C1 segment of cervical spinal cord (tissue), 14 donors: ENCODE measurements around the gene SRP54.
"Not testable (repeated sequence)": the region's sequence is repeated elsewhere in the genome, so short reads cannot be mapped to it uniquely, and the experiment has no call there.

Experiments used
- DNase-seq, 14 donors: peaks; one replicate each; lab custom pipeline; 2025; lab: John Stamatoyannopoulos, UW

SRP54 gene

GRCh38 chr14:35046751-35047536, 64.2 kb downstream of the SRP54 start:
- DNase-seq = peak in 7 of 14 donors; percentile 46 to 75 (median 62)

- no peak for DNase-seq
Observed at GRCh38 chr14:35047976-35048513, 65.3 kb downstream of the SRP54 start.

DNA sequence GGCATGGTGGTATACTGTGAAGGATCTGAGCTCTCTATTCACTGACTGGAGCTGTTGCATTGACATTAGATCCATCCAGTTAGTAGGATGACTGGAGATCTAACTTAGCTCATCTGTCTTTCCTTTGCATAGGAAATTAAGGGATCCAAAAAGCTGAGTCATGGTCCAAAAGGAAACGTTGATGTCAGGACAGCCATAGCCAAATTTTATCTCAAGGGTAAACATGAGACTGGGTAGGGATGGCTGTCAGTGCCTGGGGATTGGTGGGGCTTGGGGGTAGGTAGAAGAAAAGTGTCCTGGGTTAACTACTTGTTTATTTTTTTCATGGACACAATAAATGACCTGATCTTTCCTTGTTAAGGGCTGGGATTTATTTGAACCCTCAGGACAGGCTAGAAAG, 67.9 kb downstream of the SRP54 start:
- DNase-seq = no peak

- DNase-seq = no peak
Observed at GRCh38 chr14:35051796-35052195, 69.0 kb downstream of the SRP54 start.

- DNase-seq = no peak
Observed at GRCh38 chr14:35052637-35053036, 69.8 kb downstream of the SRP54 start.

DNA sequence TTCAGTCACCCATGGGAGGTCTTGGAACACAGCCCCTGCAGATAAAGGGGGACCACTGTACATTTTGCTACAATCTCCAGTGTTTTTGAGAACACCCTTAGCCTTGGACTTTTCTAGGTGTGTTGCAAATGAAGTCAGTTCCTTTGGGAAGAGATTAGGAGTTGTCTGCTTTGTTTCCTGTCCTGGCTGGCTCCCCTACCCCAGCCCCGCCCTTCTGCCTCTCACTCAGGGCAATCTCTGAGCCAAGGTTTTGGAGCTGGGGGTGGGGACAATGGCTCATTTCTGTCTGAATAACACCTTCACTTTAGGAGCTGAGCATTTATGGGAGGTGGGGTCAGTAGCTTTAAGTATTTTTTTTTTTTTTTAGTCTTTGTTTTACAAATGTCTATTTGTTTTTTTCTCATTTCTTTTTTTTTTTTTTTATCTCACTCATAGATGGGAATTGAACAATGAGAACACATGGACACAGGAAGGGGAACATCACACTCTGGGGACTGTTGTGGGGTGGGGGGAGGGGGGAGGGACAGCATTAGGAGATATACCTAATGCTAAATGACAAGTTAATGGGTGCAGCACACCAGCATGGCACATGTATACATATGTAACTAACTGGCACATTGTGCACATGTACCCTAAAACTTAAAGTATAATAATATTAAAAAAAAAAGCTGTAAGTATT, 78.5 kb downstream of the SRP54 start:
- DNase-seq = not testable (repeated sequence)

GRCh38 chr14:35065731-35066130, 82.9 kb downstream of the SRP54 start:
- DNase-seq = not testable (repeated sequence)

DNA sequence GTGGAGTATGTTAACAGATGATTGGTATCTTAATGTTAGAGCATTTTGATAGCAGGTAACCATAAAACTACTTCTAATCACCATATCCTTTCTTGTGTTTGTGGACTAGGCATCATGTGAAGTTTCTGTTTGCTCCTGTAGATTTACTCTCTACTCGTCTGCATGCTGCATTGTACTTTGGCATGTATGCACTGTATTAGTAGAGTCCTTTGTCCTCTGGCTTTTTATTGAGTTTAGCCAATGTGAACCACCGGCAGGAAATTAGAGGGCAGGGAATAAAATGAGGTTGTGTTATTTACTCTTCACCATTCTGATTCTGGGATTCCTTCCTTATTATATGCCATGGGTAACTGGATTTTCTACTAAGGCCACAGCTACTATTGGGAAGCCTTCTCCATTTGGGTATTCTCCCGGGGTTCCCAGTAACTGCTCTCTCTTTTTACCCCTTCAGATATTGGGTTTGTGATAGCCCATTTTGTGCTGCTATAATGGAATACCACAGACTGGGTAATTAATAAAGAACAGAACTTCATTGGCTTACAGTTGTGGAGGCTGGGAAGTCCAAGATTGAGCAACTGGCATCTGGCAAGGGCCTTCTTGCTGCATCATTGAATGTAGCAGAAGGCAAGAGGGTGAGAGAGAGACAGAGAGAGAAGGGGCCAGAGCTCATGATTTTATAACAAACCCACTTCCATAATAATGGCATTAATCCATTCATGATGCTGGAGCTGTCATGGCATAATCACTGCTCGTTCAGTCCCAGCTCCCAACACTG, 85.6 kb downstream of the SRP54 start:
- no peak for DNase-seq

DNA sequence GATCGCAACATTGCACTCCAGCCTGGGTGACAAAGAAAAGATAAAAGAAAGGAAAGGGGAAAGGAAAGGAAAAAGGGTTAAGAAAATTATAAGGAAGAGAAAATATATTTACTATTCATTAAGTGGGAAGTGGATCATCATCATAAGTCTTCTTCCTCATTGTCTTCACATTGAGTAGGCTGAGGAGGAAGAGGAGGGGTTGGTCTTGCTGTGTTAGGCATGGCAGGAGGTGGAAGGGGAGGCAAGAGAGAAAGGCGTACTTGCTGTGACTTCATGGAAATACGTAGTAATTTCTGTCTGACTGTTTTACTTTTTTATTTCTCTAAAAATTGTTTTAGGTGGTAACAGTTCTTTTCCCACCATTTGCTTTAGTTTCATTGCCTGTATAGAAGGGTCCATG, 89.4 kb downstream of the SRP54 start:
- no peak for DNase-seq

GRCh38 chr14:35073486-35073885, 90.7 kb downstream of the SRP54 start:
- no peak for DNase-seq

DNA sequence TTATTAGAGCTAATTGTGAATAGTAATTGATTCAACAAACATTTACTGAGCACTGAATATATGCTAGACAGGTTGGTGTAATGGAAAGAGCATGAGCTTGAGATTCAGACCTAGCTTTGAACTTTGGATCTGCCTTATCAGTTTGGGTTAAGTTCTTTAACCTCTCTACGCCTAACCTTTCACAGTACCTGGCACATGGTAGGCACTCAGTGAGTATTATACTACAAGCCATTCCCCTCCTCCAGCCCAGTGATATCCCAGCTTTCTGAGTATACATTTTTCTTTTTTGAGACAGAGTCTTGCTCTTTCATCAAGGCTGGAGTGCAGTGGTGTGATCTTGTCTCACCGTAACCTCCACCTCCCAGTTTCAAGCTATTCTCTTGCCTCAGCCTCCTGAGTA, 95.3 kb downstream of the SRP54 start:
- DNase-seq = no peak
